HepG2 (cell line): ENCODE measurements around the gene FBXW8. TPM values are rescaled to one million over a fixed set of nuclear protein-coding genes. Genes with fewer than 3 reads are reported as not detected.
A peak's percentile ranks its signal among the peaks of the same experiment; 100 is the strongest.

Source experiments
- ARNT ChIP-seq: fragments of 450-650 bp; IDR thresholded peaks from 2 replicates; pipeline ENCODE4 v1.6.1; 2017
- CHCHD3 ChIP-seq: sonication (generic); formaldehyde crosslinking; IDR thresholded peaks from 2 replicates; pipeline ENCODE4 v1.8.0; 2022; ENCODE audit warnings: mild to moderate bottlenecking, missing genetic modification reagents, moderate library complexity
- EZH2 ChIP-seq: conservative IDR thresholded peaks from 2 replicates; pipeline ENCODE4 v1.6.1; 2012; ENCODE audit warnings: mild to moderate bottlenecking, low read depth, low read length, moderate library complexity
- KMT2A ChIP-seq: sonication (generic); formaldehyde crosslinking; IDR thresholded peaks from 2 replicates; pipeline ENCODE4 v1.4.0; 2020; ENCODE audit warnings: missing genetic modification reagents
- MIER2 ChIP-seq: IDR thresholded peaks from 2 replicates; pipeline ENCODE4 v1.6.1; 2016; ENCODE audit warnings: missing biosample characterization, missing genetic modification reagents
- PRMT3 ChIP-seq: sonication (generic); formaldehyde crosslinking; IDR thresholded peaks from 2 replicates; pipeline ENCODE4 v1.8.1; 2022; ENCODE audit warnings: low read depth, mild to moderate bottlenecking, moderate library complexity, missing genetic modification reagents, borderline replicate concordance
- REPIN1 ChIP-seq: sonication (generic); formaldehyde crosslinking; IDR thresholded peaks from 2 replicates; pipeline ENCODE4 v1.8.0; 2022; ENCODE audit warnings: missing genetic modification reagents, low read depth, mild to moderate bottlenecking, borderline replicate concordance
- SETDB1 ChIP-seq: sonication (generic); formaldehyde crosslinking; IDR thresholded peaks from 2 replicates; pipeline ENCODE4 v1.5.1; 2020; ENCODE audit warnings: missing genetic modification reagents, mild to moderate bottlenecking, borderline replicate concordance
- SIX1 ChIP-seq: sonication (generic); formaldehyde crosslinking; IDR thresholded peaks from 2 replicates; pipeline ENCODE4 v1.4.0; 2020; ENCODE audit warnings: missing genetic modification reagents, borderline replicate concordance
- SRF ChIP-seq: IDR thresholded peaks from 2 replicates; pipeline ENCODE4 v1.6.1; 2011; ENCODE audit warnings: mild to moderate bottlenecking, low read depth, low read length, moderate library complexity
- U2AF1 ChIP-seq: fragments of 200-400 bp; formaldehyde crosslinking; optimal IDR thresholded peaks from 2 replicates; pipeline ENCODE3; 2017; ENCODE audit warnings: mild to moderate bottlenecking, low read depth, low read length
- ZNF329 ChIP-seq: sonication (generic); formaldehyde crosslinking; IDR thresholded peaks from 2 replicates; pipeline ENCODE4 v1.9.0; 2021; ENCODE audit warnings: low read depth, mild to moderate bottlenecking, missing genetic modification reagents
- polyA plus RNA-seq, 8 experiments: library from polyadenylated mRNA; depleted of rRNA in 3 of 8; stranded (reverse) in 7 of 8; unstranded in 1 of 8; fragments of >200 nt; fragmentation: Illumina TruSeq in 4 of 8; extraction: Trizol in 4 of 8; gene quantifications; 2 replicates each; pipeline versions ENCODE4 v1.2.1 to v1.2.3, GENCODE V29; 2011 to 2016; ENCODE audit warnings: low read depth in 4 of 8, missing spikeins in 1 of 8, mixed read lengths in 1 of 8; ENCODE audit not compliant: insufficient read depth in 1 of 8
- total RNA-seq, 5 experiments: library from RNA; depleted of rRNA; stranded (reverse); fragments of >200 nt; fragmentation: Illumina TruSeq; extraction: Trizol; gene quantifications; 2 replicates each; pipeline ENCODE4 v1.2.3, GENCODE V29; 2016; ENCODE audit warnings: low read depth in 1 of 5
- TF ChIP-seq, protein P1 (sequence below): IDR thresholded peaks from 2 replicates; pipeline ENCODE4 v1.6.1; 2012; ENCODE audit warnings: low read length, improper control_type of control experiment
- TF ChIP-seq, protein P2 (sequence below): sonication (generic); formaldehyde crosslinking; IDR thresholded peaks from 2 replicates; pipeline ENCODE4 v1.5.1; 2020; ENCODE audit warnings: missing genetic modification reagents, mild to moderate bottlenecking, borderline replicate concordance
- TF ChIP-seq, protein P3 (sequence below): sonication (generic); formaldehyde crosslinking; IDR thresholded peaks from 2 replicates; pipeline ENCODE4 v1.5.0; 2020; ENCODE audit warnings: mild to moderate bottlenecking, missing genetic modification reagents
- TF ChIP-seq, protein P4 (sequence below): sonication (generic); formaldehyde crosslinking; IDR thresholded peaks from 2 replicates; pipeline ENCODE4 v1.4.0; 2020; ENCODE audit warnings: missing genetic modification reagents
- TF ChIP-seq, protein P5 (sequence below): sonication (generic); formaldehyde crosslinking; IDR thresholded peaks from 2 replicates; pipeline ENCODE4 v1.8.0; 2022; ENCODE audit warnings: mild to moderate bottlenecking, missing genetic modification reagents, borderline replicate concordance
- TF ChIP-seq, protein P6 (sequence below): sonication (generic); formaldehyde crosslinking; IDR thresholded peaks from 2 replicates; pipeline ENCODE4 v1.5.1; 2020; ENCODE audit warnings: missing genetic modification reagents, mild to moderate bottlenecking, borderline replicate concordance

FBXW8 gene
- total and polyA plus RNA-seq, 2 of the 13 experiments (the other 11 are each of a cell fraction or from before 2014, with no cell fraction given): 5.1 to 5.9 TPM

DNA sequence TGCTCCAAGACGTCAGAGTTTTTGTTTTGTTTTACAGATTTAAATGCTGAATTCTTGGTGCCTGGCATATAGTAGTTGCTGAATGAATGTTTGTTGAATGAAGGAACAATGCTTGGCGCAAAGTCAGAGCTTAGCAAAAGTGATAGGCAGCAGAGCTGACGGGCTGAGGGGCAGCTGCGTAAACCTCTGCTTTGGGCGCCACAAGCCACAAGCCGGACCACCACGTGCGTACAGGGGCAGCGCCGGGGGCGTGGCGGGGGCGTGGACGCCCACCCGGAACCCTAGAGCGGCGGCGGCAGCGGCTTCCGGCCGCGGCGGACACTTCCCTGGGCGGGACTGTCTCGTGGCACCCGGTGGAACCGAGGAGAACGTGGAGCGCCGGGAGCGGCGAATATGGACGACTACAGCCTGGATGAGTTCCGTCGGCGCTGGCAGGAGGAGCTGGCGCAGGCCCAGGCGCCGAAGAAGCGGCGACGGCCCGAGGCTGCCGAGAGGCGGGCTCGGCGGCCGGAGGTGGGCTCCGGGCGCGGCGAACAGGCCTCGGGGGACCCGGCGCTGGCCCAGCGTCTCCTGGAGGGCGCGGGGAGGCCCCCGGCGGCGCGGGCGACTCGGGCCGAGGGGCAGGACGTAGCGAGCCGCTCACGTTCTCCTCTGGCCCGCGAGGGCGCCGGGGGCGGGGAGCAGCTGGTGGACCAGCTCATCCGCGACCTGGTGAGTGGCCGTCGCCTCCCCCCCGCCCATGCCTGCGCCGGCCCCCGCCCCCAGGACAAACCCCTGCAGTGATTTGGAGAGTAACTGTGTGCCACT is at the start of gene FBXW8 (continued):
- TF ChIP-seq, protein P1, sequence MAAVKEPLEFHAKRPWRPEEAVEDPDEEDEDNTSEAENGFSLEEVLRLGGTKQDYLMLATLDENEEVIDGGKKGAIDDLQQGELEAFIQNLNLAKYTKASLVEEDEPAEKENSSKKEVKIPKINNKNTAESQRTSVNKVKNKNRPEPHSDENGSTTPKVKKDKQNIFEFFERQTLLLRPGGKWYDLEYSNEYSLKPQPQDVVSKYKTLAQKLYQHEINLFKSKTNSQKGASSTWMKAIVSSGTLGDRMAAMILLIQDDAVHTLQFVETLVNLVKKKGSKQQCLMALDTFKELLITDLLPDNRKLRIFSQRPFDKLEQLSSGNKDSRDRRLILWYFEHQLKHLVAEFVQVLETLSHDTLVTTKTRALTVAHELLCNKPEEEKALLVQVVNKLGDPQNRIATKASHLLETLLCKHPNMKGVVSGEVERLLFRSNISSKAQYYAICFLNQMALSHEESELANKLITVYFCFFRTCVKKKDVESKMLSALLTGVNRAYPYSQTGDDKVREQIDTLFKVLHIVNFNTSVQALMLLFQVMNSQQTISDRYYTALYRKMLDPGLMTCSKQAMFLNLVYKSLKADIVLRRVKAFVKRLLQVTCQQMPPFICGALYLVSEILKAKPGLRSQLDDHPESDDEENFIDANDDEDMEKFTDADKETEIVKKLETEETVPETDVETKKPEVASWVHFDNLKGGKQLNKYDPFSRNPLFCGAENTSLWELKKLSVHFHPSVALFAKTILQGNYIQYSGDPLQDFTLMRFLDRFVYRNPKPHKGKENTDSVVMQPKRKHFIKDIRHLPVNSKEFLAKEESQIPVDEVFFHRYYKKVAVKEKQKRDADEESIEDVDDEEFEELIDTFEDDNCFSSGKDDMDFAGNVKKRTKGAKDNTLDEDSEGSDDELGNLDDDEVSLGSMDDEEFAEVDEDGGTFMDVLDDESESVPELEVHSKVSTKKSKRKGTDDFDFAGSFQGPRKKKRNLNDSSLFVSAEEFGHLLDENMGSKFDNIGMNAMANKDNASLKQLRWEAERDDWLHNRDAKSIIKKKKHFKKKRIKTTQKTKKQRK: no peak
- TF ChIP-seq, protein P2, sequence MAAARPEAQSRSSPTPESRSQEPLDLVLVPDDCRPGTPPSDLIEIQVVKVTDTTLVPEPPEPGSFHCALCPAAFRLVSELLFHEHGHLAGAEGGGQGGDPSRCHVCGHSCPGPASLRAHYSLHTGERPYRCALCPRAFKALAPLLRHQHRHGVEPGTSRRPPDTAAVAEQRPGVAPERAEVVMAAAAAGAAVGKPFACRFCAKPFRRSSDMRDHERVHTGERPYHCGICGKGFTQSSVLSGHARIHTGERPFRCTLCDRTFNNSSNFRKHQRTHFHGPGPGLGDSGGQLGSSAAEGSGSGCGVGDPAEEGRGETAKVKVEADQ (CRISPR knock-in tag): no peak
- TF ChIP-seq EZH2 (no peak), ARNT (no peak), SETDB1 (no peak), ZNF329 (0 out of 2 replicates have a peak, but pooled peaks have one; percentile 57), MIER2 (CRISPR knock-in tag) (no peak; the same call in 1 of the 2 replicates), REPIN1 (peak; percentile 77), CHCHD3 (CRISPR knock-in tag) (0 out of 2 replicates have a peak, but pooled peaks have one; percentile 67), SRF (no peak), SIX1 (CRISPR knock-in tag) (no peak), KMT2A (CRISPR knock-in tag) (peak; percentile 78), PRMT3 (CRISPR knock-in tag) (no peak), U2AF1 (no peak)
- TF ChIP-seq, protein P3, sequence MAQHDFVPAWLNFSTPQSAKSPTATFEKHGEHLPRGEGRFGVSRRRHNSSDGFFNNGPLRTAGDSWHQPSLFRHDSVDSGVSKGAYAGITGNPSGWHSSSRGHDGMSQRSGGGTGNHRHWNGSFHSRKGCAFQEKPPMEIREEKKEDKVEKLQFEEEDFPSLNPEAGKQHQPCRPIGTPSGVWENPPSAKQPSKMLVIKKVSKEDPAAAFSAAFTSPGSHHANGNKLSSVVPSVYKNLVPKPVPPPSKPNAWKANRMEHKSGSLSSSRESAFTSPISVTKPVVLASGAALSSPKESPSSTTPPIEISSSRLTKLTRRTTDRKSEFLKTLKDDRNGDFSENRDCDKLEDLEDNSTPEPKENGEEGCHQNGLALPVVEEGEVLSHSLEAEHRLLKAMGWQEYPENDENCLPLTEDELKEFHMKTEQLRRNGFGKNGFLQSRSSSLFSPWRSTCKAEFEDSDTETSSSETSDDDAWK (CRISPR knock-in tag): no peak
- TF ChIP-seq, protein P4, sequence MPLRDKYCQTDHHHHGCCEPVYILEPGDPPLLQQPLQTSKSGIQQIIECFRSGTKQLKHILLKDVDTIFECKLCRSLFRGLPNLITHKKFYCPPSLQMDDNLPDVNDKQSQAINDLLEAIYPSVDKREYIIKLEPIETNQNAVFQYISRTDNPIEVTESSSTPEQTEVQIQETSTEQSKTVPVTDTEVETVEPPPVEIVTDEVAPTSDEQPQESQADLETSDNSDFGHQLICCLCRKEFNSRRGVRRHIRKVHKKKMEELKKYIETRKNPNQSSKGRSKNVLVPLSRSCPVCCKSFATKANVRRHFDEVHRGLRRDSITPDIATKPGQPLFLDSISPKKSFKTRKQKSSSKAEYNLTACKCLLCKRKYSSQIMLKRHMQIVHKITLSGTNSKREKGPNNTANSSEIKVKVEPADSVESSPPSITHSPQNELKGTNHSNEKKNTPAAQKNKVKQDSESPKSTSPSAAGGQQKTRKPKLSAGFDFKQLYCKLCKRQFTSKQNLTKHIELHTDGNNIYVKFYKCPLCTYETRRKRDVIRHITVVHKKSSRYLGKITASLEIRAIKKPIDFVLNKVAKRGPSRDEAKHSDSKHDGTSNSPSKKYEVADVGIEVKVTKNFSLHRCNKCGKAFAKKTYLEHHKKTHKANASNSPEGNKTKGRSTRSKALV (CRISPR knock-in tag): peak; percentile 81; the same call in 1 of the 2 replicates
- TF ChIP-seq, protein P5, sequence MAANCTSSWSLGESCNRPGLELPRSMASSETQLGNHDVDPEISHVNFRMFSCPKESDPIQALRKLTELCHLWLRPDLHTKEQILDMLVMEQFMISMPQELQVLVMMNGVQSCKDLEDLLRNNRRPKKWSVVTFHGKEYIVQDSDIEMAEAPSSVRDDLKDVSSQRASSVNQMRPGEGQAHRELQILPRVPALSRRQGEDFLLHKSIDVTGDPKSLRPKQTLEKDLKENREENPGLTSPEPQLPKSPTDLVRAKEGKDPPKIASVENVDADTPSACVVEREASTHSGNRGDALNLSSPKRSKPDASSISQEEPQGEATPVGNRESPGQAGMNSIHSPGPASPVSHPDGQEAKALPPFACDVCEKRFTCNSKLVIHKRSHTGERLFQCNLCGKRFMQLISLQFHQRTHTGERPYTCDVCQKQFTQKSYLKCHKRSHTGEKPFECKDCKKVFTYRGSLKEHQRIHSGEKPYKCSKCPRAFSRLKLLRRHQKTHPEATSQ: peak; percentile 68; the same call in 1 of the 2 replicates
- TF ChIP-seq, protein P6, sequence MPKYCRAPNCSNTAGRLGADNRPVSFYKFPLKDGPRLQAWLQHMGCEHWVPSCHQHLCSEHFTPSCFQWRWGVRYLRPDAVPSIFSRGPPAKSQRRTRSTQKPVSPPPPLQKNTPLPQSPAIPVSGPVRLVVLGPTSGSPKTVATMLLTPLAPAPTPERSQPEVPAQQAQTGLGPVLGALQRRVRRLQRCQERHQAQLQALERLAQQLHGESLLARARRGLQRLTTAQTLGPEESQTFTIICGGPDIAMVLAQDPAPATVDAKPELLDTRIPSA (CRISPR knock-in tag): 0 out of 2 replicates have a peak, but pooled peaks have one; percentile 32
